Ramos (cell line): ENCODE measurements around the gene TRIM72.
"Not testable (repeated sequence)": the region's sequence is repeated elsewhere in the genome, so short reads cannot be mapped to it uniquely, and the experiment has no call there.

Source experiments
- in situ Hi-C: fragments of 300-500 bp; cut with MboI; formaldehyde crosslinking; loops from one replicate; pipeline ENCODE4 v1.14.3; 2022; ENCODE audit warnings: low sequenced_read_pairs; ENCODE audit not compliant: unreplicated experiment

The TRIM72 gene

GRCh38 chr16:31190061-31190460, 23.9 kb upstream of the TRIM72 start:
- in situ Hi-C loops, result no loop called here

- in situ Hi-C loops, result no loop called here
Measured at GRCh38 chr16:31190818-31191444, 23.0 kb upstream of the TRIM72 start.

GRCh38 chr16:31191697-31192428, 22.1 kb upstream of the TRIM72 start:
- in situ Hi-C loops, result no loop called here

DNA sequence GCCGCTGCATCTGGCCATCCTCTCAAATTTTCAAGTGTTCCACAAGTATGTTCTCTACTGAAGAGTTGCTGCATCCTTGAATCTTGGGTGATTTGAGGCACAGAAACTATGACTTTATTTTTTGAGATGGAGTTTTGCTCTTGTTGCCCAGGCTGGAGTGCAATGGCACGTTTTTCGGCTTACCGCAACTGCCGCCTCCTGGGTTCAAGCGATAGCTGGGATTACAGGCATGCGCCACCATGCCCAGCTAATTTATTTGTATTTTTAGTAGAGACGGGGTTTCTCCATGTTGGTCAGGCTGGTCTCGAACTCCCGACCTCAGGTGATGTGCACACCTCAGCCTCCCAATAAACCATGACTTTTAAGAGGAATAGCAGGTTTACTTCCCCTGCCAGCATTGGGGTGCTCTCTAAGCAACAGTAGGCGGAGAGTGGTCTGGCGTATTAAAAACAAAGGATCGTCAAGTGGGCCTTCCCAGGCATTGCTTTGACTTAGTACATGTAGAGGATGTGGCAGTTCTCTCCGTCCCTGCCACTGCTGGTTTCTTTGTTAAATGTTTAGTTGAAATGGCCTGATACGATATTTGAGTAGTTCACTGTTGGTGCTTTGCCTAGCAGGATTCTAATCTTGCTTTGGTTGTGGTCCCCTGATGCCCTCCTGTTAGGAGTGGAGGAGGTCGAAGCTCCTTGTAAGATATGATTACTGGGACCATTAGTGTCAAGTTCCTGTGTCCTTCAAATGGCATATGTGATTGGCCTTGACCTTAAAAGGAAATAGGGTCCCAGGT, 20.9 kb upstream of the TRIM72 start:
- in situ Hi-C loops, result no loop called here

- in situ Hi-C loops, result no loop called here
Measured at GRCh38 chr16:31193874-31194273, 20.0 kb upstream of the TRIM72 start.

DNA sequence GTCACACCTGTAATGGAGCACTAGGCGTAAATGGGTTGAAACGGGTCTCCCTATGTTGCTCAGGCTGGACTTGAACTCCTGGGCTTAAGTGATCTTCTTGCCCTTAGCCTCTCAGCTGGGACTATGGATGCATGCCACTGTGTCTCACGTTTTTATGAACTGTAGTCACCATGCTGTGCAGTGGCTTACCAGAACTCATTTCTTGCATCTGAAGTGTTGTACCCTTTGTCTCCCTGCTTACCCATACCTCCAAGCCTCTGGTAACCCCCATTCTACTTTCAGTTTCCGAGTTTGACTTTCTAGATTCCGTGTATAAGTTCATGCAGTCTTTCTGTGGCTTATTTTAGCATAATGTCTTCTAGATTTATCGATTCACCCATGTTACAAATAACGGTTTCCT, 19.0 kb upstream of the TRIM72 start:
- in situ Hi-C loops, result no loop called here

- in situ Hi-C loops, result not testable (repeated sequence)
Measured at GRCh38 chr16:31195861-31196260, 18.1 kb upstream of the TRIM72 start.

DNA sequence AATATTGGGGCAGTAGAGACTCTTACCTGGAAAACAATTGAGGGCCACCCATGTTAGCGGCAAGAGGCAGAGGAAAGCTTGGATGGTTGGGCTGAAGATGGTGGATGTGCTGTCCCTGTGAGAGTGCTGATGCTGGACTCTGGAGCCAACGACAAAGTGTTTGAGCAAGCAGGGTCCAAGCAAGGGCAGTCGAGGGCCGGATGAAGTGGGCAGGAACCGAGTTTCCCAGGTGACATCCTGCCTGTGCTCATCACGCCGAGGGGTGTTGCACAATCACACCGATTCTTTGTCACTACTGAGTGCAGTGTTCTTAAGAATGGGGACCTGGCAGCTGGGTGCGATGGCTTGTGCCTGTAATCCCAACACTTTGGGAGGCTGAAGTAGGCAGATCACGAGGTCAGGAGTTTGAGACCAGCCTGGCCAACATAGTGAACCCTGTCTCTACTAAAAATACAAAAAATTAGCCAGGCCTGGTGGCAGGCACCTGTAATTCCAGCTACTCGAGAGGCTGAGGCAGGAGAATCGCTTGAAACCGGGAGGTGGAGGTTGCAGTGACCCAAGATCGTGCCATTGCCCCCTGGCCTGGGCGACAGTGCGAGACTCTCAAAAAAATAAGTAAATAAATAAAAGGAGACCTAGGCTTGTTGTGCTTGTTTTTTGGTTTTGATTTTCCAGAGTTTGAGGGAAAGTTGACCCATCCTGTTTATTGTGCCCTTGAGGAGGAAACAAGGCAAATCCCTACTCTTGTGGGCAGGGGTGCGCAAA, 17.4 kb upstream of the TRIM72 start:
- in situ Hi-C loops, result no loop called here

- in situ Hi-C loops, result no loop called here
Measured at GRCh38 chr16:31198207-31198882, 15.6 kb upstream of the TRIM72 start.

- in situ Hi-C loops, result no loop called here
Measured at GRCh38 chr16:31199430-31200041, 14.4 kb upstream of the TRIM72 start.

- in situ Hi-C loops, result not testable (repeated sequence)
Measured at GRCh38 chr16:31200111-31200510, 13.8 kb upstream of the TRIM72 start.

GRCh38 chr16:31200821-31201568, 12.9 kb upstream of the TRIM72 start:
- in situ Hi-C loops, result no loop called here

DNA sequence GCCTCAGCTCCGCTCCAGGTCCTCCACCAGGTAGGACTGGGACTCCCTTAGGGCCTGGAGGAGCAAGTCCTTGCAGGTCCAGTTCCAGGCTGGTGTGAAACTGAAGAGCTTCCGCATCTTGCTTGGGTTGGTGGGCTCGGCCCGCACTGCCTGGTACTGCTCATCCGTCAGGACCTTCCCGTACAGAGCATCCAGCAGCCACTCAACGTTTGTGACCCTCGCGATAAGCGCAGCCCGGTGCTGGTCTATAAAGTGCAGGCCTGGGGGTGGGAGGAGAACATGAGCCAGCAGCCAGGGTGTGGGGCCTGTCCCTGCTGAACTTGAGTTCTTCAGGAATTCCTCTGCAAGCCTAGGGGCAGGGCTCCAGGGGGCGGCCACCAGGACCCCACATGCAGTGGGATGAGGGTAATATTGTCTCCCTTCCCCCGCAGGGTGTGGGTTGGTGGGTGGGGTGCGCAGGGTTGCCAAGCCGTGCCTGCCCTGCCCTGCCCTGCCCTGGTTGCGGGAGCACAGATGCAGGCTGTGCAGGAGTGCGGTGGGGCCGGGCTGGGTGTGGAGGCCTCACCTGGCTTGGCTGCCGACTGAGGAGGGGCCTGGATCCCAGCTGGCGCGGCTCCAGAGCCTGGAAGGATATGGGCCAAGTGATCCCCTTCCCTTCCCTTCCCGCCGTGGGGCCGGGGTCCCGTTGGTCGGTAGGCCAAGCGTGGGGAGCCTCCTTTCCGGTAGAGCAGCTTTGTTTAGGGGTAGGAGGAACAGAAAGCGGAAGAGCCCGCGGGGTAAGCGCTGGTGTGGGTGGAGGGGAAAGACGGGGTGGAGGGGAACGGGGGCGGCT, 12.1 kb upstream of the TRIM72 start:
- in situ Hi-C loops, result no loop called here

DNA sequence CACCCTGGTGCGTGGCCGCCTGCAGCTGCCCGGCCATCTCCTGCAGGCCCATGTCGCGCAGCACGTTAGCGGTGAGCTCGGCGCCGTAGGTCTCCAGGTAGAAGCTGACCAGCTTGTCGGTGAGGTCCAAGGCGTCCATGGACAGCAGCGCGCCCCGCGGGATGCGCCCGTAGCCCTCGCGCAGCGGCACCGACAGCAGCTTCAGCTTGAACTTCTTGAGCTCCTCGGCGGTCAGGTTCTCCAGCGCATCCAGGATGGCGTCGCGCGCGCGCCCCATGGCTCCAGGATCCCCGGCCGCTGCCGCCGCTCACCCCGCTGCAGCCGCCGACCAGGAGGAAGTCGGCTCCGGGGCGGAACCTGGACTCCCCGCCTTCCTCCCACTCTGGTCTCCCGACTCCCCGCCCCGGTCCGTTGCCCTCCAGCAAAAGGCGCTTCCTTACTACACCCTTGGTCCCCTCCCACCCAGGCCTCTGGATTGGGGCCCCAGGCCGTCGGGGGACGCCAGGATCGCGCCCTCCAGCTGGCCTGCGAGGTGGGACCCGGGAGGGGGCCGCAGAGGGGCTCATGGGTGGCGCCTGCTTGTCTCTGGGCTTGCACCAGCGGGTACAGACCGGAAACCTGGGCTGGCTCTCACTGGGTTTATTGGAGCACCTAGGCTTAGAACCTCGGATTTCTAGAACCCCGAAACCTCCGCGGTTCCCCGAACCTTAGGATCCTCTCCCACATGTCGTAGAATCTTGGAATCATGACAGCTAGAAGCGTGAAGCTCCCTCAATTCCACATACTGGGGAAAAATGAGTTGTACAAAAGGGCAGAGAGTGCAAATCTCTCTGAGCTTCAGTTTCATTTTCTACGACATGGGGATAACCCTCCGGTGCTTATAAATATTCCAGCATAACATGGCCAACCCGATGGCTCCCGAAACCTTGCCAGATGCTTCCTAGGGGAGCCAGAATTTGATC, 11.2 kb upstream of the TRIM72 start, which contains the start of gene PYCARD:
Gene PYCARD, minus strand, starts transcription at position 347 of the 962 bp plus-strand sequence. Its CDS starts 70 bp downstream, at position 277.
- in situ Hi-C loops, result no loop called here

- in situ Hi-C loops, result no loop called here
Measured at GRCh38 chr16:31204871-31205666, 8.8 kb upstream of the TRIM72 start.

GRCh38 chr16:31206776-31207175, 7.1 kb upstream of the TRIM72 start:
- in situ Hi-C loops, result no loop called here
